Peyer's patch (tissue), 4 donors: ENCODE measurements around the gene WNT3A.

ENCODE experiments used
- CTCF ChIP-seq, 6 experiments: fragments of 450-650 bp in 4 of 6; fragments of 200-600 bp in 2 of 6; sonication (generic) in 1 of 6; IDR thresholded peaks; one replicate each; pipeline ENCODE4 v1.5.1; 2017 to 2019; ENCODE audit warnings: antibody characterized with exemption in 6 of 6, mild to moderate bottlenecking in 3 of 6, moderate library complexity in 1 of 6
- POLR2A ChIP-seq, 2 donors: fragments of 450-650 bp; IDR thresholded peaks; one replicate each; pipeline ENCODE4 v1.5.1; 2017; ENCODE audit warnings: antibody characterized with exemption in 2 of 2, mild to moderate bottlenecking in 2 of 2, moderate library complexity in 2 of 2

- no peak for TF ChIP-seq CTCF (IDR thresholded peaks at IDR 0.05)
- no peak for TF ChIP-seq POLR2A (IDR thresholded peaks at IDR 0.05)
These were observed 56.7 kb downstream of the WNT3A start for GRCh38 chr1:228063251-228064191.
